Adrenal gland (tissue), 5 donors: Measurements from ENCODE around the gene PDE3A.

Experiments
- POLR2A ChIP-seq, 2 donors: fragments of 450-650 bp; IDR thresholded peaks; one replicate each; pipeline ENCODE4 v1.6.1; 2017; ENCODE audit warnings: antibody characterized with exemption in 2 of 2, mild to moderate bottlenecking in 2 of 2, moderate library complexity in 1 of 2
- TF ChIP-seq, protein P1 (sequence below), 6 experiments: fragments of 450-650 bp in 4 of 6; fragments of 200-600 bp in 2 of 6; sonication (generic) in 1 of 6; IDR thresholded peaks; 1 replicate in 5 of 6; 2 replicates in 1 of 6; pipeline versions ENCODE4 v1.5.1 to v1.8.0; 2016 to 2021; ENCODE audit warnings: antibody characterized with exemption in 6 of 6, mild to moderate bottlenecking in 2 of 6, moderate library complexity in 1 of 6
- donor health status: DM: no; HTN: no; CAD: no.

DNA sequence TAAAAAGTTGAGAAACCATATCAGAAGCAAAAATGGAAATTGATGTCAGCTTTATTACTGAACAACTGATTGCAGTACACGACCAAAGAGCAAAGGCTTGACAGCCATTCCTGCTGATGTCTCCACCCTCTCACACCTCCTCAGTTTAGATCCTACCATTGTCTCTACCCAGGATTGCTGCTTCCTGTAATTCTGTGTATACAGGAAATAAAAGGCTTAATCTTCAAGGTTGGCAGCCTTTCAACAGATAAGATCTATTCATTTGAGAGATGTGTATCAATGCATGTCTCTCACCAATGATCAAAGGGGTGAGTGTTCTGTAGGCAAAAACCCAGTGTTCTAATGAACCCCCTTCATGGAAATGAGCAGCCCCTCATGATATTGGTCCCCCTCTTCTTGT lies 353.8 kb downstream of the PDE3A start:
- TF ChIP-seq, protein P1, sequence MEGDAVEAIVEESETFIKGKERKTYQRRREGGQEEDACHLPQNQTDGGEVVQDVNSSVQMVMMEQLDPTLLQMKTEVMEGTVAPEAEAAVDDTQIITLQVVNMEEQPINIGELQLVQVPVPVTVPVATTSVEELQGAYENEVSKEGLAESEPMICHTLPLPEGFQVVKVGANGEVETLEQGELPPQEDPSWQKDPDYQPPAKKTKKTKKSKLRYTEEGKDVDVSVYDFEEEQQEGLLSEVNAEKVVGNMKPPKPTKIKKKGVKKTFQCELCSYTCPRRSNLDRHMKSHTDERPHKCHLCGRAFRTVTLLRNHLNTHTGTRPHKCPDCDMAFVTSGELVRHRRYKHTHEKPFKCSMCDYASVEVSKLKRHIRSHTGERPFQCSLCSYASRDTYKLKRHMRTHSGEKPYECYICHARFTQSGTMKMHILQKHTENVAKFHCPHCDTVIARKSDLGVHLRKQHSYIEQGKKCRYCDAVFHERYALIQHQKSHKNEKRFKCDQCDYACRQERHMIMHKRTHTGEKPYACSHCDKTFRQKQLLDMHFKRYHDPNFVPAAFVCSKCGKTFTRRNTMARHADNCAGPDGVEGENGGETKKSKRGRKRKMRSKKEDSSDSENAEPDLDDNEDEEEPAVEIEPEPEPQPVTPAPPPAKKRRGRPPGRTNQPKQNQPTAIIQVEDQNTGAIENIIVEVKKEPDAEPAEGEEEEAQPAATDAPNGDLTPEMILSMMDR (IDR thresholded peaks at IDR 0.05) = no peak
- no peak for TF ChIP-seq POLR2A (IDR thresholded peaks at IDR 0.05)
